Right lobe of liver (tissue), 6 donors: ENCODE data around the gene FOXRED1. TPM values are rescaled to one million over a fixed set of nuclear protein-coding genes. Genes with fewer than 3 reads are reported as not detected.

Experiments used
- ATAC-seq, 4 donors: fragments of 200-7000 bp; cut with Tn5 transposase; one replicate each; pipeline ENCODE4 v1.9.1; 2020; ENCODE audit warnings: mild to moderate bottlenecking in 4 of 4, moderate library complexity in 4 of 4
- DNase-seq, 3 donors: peaks; one replicate each; pipeline ENCODE4 v3.0.0-alpha.2; 2020
- H3K27ac ChIP-seq, 3 donors: fragments of 200-600 bp; one replicate each; pipeline ENCODE4 v1.8.0; 2022
- H3K27me3 ChIP-seq, 2 donors: fragments of 200-600 bp; one replicate each; pipeline ENCODE4 v1.8.0; 2022
- H3K36me3 ChIP-seq, 4 donors: fragments of 200-600 bp; sonication (generic) in 1 of 4; one replicate each; pipeline versions ENCODE4 v1.5.1 to v1.8.0; 2017 to 2022; ENCODE audit warnings: control low read depth in 1 of 4
- H3K4me1 ChIP-seq, 4 donors: fragments of 200-600 bp; sonication (generic) in 1 of 4; one replicate each; pipeline versions ENCODE4 v1.5.1 to v1.8.0; 2017 to 2022; ENCODE audit warnings: control low read depth in 1 of 4
- H3K4me3 ChIP-seq, 3 donors: fragments of 200-600 bp; one replicate each; pipeline ENCODE4 v1.8.0; 2022
- H3K9me3 ChIP-seq, 4 donors: fragments of 200-600 bp; sonication (generic) in 1 of 4; one replicate each; pipeline versions ENCODE4 v1.5.1 to v1.8.0; 2017 to 2022; ENCODE audit warnings: control low read depth in 1 of 4
- CTCF ChIP-seq, 4 donors: fragments of 200-600 bp in 3 of 4; fragments of 450-650 bp in 1 of 4; IDR thresholded peaks; one replicate each; pipeline versions ENCODE4 v1.5.1 to v1.8.0; 2016 to 2022; ENCODE audit warnings: antibody characterized with exemption in 4 of 4, mild to moderate bottlenecking in 2 of 4
- POLR2A ChIP-seq: fragments of 450-650 bp; IDR thresholded peaks from one replicate; pipeline ENCODE4 v1.6.1; 2017; ENCODE audit warnings: antibody characterized with exemption, mild to moderate bottlenecking
- WGBS: methylation state at CpG from one replicate; pipeline ENCODE4 v1.1.6; 2018; ENCODE audit warnings: low coverage, low lambda C conversion rate; ENCODE audit not compliant: insufficient coverage; ENCODE audit errors: missing lambda C conversion rate; 5-methylcytosine and 5-hydroxymethylcytosine counted together
- intact Hi-C, 2 donors: fragments of 100-400 bp; cut with DNase I; formaldehyde crosslinking; loops; one replicate each; pipeline versions ENCODE4 v1.11.2 to v1.14.1; 2022
- total RNA-seq, 6 experiments: library from RNA; depleted of rRNA in 2 of 6; stranded (reverse); fragments of >200 nt in 2 of 6; fragmentation: NEBNext Ultra II Directional in 3 of 6; extraction: Animal tissue kit (Norgen Biotek cat#: 25700) in 3 of 6; gene quantifications; one replicate each; pipeline versions ENCODE4 v1.1.0 to v1.2.4, GENCODE V29; 2016 to 2023
- donor health status: DM: no; HTN: yes; CAD: no.
- donor health status: DM: no; HTN: no; CAD: no.
- donor health status: DM: no; HTN: no; CAD: no.
- donor health status: DM: no; HTN: yes; CAD: no.
- donor health status: DM: no; HTN: yes; CAD: no.

Gene FOXRED1
- total RNA-seq, 6 experiments from 2014 or later, result 18.6 to 50.2 (median 39.8) TPM

- 97% methylated on average over 8 of the region's 15 CpGs for WGBS
- intact Hi-C loops, result no loop called here
- Histone ChIP-seq H3K4me1 (peaks cover 0 to 4% (median 0%) of the 10 kb centered on the region in 4 donors), H3K27me3 (no peaks in the 10 kb centered on the region), H3K9me3 (no peaks in the 10 kb centered on the region), H3K36me3 (no peaks in the 10 kb centered on the region), H3K4me3 (no peak overlapping the region), H3K27ac (no peak overlapping the region)
- DNase-seq (no peak), ATAC-seq (no peak)
- TF ChIP-seq CTCF (IDR thresholded peaks at IDR 0.05), result no peak
- no peak for TF ChIP-seq POLR2A
Measured at GRCh38 chr11:126226334-126227084, 42.4 kb upstream of the FOXRED1 start.

GRCh38 chr11:126229858-126230540 lies 39.0 kb upstream of the FOXRED1 start:
- TF ChIP-seq CTCF (IDR thresholded peaks at IDR 0.05), result no peak
- no peak for TF ChIP-seq POLR2A
- H3K9me3 ChIP-seq, result no peaks in the 10 kb centered on the region
- WGBS, result 72% methylated on average over 3 of the region's 3 CpGs
- no peak overlapping the region for H3K4me3 ChIP-seq
- ATAC-seq, result no peak
- DNase-seq, result no peak
- no peaks in the 10 kb centered on the region for H3K36me3 ChIP-seq
- no peak overlapping the region for H3K27ac ChIP-seq
- H3K4me1 ChIP-seq, result peaks cover 0 to 11% (median 0%) of the 10 kb centered on the region in 4 donors
- intact Hi-C loops, result no loop called here
- H3K27me3 ChIP-seq, result no peaks in the 10 kb centered on the region

- no peak overlapping the region for H3K4me3 ChIP-seq
- no peak overlapping the region for H3K27ac ChIP-seq
- H3K4me1 ChIP-seq, result peaks cover 0 to 11% (median 0%) of the 10 kb centered on the region in 4 donors
- H3K36me3 ChIP-seq, result peaks cover 0 to 5% (median 0%) of the 10 kb centered on the region in 4 donors
- no peak for TF ChIP-seq POLR2A
- TF ChIP-seq CTCF (IDR thresholded peaks at IDR 0.05), result no peak
- no peaks in the 10 kb centered on the region for H3K27me3 ChIP-seq
- ATAC-seq (peak in 2 of 4 donors; percentile 44 to 55), DNase-seq (no peak)
- intact Hi-C loops, result no loop called here
- WGBS, result 72% methylated on average over 6 of the region's 6 CpGs
- H3K9me3 ChIP-seq, result no peaks in the 10 kb centered on the region
Measured at GRCh38 chr11:126231725-126232459, 37.1 kb upstream of the FOXRED1 start.

DNA sequence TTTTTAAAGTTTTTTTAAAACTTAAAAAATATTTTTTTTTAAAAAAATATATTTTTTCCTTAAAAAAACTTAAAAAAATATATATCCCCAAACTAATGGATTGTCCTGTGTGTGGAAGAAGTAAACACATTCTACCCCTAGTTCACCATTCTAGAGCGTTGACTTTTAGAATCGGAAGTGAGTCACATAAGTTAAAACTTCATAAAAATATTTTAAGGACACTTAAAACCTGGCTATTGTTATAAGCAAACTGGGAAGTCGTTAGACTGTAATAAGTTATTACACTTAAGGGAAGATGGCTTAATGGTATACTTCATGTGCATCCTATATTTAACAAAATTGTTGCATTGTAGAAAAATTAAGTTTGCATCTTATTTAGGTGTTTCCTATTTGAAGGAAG lies 36.3 kb upstream of the FOXRED1 start:
- H3K27me3 ChIP-seq, result no peaks in the 10 kb centered on the region
- no peak for ATAC-seq
- no peak for DNase-seq
- peaks cover 0 to 11% (median 0%) of the 10 kb centered on the region in 4 donors for H3K4me1 ChIP-seq
- peaks cover 0 to 5% (median 0%) of the 10 kb centered on the region in 4 donors for H3K36me3 ChIP-seq
- no peak overlapping the region for H3K27ac ChIP-seq
- TF ChIP-seq CTCF (IDR thresholded peaks at IDR 0.05) (no peak), POLR2A (no peak)
- intact Hi-C loops, result no loop called here
- no peak overlapping the region for H3K4me3 ChIP-seq
- WGBS, result 96% methylated on average over 3 of the region's 3 CpGs
- no peaks in the 10 kb centered on the region for H3K9me3 ChIP-seq
